Measurements from ENCODE around the gene INPP5B.
"Not testable (repeated sequence)": the region's sequence is repeated elsewhere in the genome, so short reads cannot be mapped to it uniquely, and the experiment has no call there.

INPP5B gene

GRCh38 chr1:37946703-37947360, at the start of gene INPP5B:
TSS of gene INPP5B (minus strand) at chr1:37947053. CDS start at chr1:37946308, 745 bp downstream.
- DNase-seq (ENCODE audit: low read depth) = peak; percentile 85

DNA sequence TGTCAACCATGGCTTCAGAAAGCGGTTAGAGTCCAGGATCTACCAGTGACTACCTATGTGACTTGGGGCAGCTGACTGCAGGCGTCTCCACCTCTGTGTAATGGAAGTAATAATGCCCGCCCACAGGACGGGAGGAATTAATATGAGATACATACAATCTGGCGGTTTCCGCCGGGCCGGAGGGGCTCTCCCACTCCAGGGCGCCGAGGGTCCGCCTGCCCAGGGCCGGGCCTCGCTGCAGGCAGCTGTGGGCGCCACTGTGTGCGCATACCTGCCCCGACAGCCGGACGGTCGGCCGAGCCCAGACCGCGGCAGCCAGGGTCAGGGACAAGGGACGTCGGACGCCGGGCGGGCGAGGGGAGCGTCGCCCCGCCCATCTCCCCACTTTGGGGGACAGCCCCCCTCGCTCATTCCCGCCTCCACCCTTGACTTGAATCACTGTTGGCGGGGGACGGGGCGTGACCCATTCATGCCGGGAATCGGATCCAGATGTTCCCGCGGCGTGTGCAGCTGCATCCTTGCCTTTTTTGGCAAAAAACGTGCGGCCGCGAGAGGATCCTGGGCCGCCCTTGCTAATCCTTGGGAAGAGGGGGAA, 49.0 kb upstream of the INPP5B start:
- DNase-seq (ENCODE audit: low read depth) = peak; percentile 88

GRCh38 chr1:37994886-37995566, 48.2 kb upstream of the INPP5B start:
- DNase-seq (ENCODE audit: low read depth) = no peak

GRCh38 chr1:37989361-37989930, 42.6 kb upstream of the INPP5B start:
- DNase-seq (ENCODE audit: low read depth) = no peak

DNA sequence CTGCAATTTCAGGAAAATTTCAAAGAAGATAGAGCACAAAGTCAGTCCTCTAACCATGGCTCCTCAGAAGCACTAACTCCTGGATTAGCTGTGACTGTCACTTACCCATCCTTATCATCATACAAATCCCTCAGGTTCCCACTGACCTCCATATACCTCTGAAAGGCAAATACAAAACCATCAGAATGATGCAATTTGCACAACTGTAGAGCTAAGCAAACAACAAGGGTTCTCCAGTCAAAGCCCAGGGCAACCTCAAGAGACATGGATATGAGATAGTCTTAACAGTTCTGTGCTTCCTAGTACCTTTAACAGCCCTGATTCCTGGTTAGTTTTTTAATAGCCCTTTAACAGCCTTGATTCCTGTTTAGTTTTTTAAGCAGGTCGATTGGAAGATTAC, 40.8 kb upstream of the INPP5B start:
- DNase-seq (ENCODE audit: low read depth) = no peak

DNA sequence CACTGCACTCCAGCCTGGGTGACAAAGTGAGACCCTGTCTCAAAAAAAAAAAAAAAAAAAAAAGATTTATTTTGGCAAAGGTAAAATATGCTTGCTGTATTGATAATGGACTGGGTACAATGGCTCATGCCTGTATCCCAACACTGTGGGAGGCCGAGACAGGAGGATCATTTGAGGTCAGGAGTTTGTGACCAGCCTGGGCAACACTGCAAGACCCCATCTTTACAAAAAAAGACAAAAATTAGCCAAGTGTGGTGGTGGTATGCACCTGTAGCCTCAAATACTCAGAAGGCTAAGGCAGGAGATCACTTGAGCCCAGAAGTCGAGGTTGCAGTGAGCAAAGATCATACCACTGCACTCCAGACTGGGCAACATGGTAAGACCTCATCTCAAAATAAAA, 36.7 kb upstream of the INPP5B start:
- DNase-seq (ENCODE audit: low read depth) = no peak

DNA sequence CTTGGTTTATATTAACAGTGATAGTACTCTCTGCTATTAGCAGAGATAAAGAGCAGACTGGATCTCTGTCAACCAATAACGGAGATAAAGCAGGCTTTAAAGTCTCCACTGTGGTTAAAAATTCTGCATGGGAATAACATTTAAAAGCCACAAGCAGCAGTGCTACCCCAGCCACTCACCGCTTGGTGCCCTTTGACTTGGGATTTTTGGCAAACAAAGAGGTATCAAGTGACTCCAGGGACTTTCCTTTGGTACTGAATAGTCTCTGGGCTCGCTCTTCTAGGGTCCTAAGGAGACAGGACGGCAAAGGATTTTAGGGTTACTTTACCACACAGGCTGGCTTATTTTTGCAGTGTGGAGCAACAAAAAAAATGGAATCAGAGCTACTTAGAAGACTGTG, 31.7 kb upstream of the INPP5B start:
- no peak for DNase-seq (ENCODE audit: low read depth)

- DNase-seq (ENCODE audit: low read depth) = peak; percentile 47
Measured at GRCh38 chr1:37975083-37975482, 28.2 kb upstream of the INPP5B start.

DNA sequence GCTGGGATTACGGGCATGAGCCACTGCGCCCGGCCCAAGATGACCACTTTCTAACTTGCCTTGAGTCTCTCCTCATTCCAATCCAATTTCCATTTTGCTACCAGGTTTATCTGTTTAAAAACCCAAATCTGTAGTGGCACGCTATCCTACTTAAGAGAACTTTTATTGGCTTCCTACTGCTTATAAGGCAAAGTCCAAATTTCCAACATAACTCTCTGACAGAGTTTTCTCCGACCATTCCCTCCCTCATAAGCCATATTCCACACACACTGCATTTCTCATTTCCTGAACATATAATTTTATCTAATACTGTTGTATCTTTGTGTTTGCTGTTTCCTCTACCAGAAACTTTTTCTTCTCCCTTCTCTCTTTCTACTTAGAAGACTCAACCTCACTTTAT, 27.7 kb upstream of the INPP5B start:
- no peak for DNase-seq (ENCODE audit: low read depth)

- DNase-seq (ENCODE audit: low read depth) = not testable (repeated sequence)
Measured at GRCh38 chr1:37973684-37974083, 26.8 kb upstream of the INPP5B start.

GRCh38 chr1:37965301-37965700, 18.4 kb upstream of the INPP5B start:
- DNase-seq (ENCODE audit: low read depth) = no peak

DNA sequence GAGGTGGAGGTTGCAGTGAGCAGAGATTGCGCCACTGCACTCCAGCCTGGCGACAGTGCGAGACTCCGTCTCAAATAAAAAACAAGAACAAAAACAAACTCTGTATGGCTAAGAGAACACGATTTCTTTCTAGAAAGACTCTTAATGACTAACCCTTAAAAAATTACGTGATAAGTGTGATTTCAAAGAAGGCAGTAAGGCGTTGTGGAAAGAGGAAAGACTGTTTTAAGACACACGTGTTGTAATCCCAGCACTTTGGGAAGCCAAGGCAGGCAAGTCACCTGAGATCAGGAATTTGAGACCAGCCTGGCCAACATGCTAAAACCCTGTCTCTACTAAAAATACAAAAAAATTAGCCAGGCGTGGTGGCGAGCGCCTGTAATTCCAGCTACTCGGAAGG, 17.3 kb upstream of the INPP5B start:
- not testable (repeated sequence) for DNase-seq (ENCODE audit: low read depth)

DNA sequence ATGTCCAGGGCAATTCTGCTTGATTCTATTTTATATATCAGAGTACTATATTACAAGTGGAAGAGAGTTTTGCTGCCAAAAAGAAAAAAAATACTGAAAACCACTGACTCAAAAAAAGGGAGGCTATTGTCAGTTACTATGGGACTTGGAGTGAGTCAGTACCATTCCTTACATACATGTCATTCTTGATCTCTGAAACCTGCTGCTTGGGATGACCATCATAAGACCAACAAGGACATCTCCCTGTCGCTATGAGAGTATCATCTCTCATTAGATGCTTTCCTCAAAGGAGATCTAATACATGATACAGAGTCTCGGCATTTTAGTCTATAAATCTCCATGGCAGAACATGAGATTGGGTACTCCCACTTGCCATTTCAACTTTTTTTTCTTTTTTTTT, 11.8 kb upstream of the INPP5B start:
- peak; percentile 79 for DNase-seq (ENCODE audit: low read depth)

- DNase-seq (ENCODE audit: low read depth) = no peak
Measured at GRCh38 chr1:37955685-37956084, 8.8 kb upstream of the INPP5B start.

- no peak for DNase-seq (ENCODE audit: low read depth)
Measured at GRCh38 chr1:37954316-37954971, 7.6 kb upstream of the INPP5B start.

DNA sequence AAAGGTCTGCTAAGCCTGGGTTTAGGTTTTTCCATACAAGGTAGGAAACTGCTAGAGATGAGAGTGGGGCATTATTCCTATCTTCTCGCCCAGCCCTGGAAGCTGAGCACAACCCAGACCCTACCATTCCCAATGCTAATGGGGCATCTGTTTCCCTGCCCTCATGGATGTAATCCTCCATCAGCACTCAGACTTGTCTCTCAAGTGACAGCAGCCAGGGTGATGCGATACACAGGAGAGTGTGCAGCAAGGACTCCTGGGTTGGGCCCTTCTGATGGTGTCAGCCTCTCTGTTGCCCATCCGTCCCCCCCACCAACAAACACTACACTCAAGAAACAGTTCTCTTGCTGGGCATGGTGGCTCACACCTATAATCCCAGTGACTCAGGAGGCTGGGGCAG, 5.9 kb upstream of the INPP5B start:
- DNase-seq (ENCODE audit: low read depth) = no peak

GRCh38 chr1:37951783-37952624, 5.2 kb upstream of the INPP5B start:
- DNase-seq (ENCODE audit: low read depth) = no peak

- DNase-seq (ENCODE audit: low read depth) = no peak
Measured at GRCh38 chr1:37951041-37951782, 4.4 kb upstream of the INPP5B start.

- no peak for DNase-seq (ENCODE audit: low read depth)
Measured at GRCh38 chr1:37949524-37950152, 2.8 kb upstream of the INPP5B start.

DNA sequence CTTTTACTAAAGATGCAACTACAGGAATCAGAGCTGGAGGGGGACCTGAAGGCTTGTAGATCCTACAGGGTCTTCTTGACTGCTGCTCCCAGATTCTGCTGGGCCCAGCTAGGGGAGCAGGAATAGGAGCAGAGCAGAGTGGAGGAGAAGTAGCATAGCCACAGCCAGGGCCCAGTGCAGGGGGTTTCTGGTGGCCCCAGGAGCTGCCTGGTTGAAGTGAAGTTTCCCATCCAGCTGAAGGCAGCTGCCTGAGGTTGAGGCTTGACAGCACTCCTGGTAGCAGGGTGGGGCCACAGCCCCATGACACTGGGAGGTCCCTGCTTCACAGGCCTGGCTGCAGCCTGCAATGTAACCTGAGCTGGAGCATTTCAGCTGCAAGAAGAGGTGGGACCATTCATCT, 2.0 kb upstream of the INPP5B start:
- DNase-seq (ENCODE audit: low read depth) = no peak
